SK-N-SH (cell line): ENCODE measurements around the gene GNL3. TPM values are rescaled to one million over a fixed set of nuclear protein-coding genes. Genes with fewer than 3 reads are reported as not detected.

ENCODE experiments used
- CTCF ChIA-PET: fragments of 300-600, 350-600 bp; formaldehyde crosslinking; extraction: SDS; loops from one replicate; lab custom pipeline; 2021; lab: Yijun Ruan, JAX
- POLR2A ChIA-PET: fragments of 350-600 bp; sonication (Branson Sonifier 250); formaldehyde crosslinking; extraction: SDS; loops from one replicate; lab custom pipeline; 2020; ENCODE audit warnings: antibody characterized with exemption, inconsistent platforms; lab: Yijun Ruan, JAX
- DNase-seq: peaks from one replicate; pipeline ENCODE4 v3.0.0; 2012
- H2AFZ ChIP-seq: fragments of 200-600 bp; sonication (generic); 2 replicates; pipeline ENCODE4 v1.8.1; 2016; ENCODE audit warnings: antibody characterized with exemption, mild to moderate bottlenecking, low read depth
- H3F3A ChIP-seq: fragments of 200-600 bp; sonication (generic); replicated peaks from 2 replicates; pipeline ENCODE3; 2016; ENCODE audit warnings: antibody characterized with exemption, mild to moderate bottlenecking; ENCODE audit not compliant: insufficient read depth
- H3K27ac ChIP-seq, 2 experiments: fragments of 200-500 bp in 1 of 2; fragments of 200-600 bp in 1 of 2; sonication (Bioruptor generic) in 1 of 2; sonication (generic), shearing (Covaris generic) in 1 of 2; 2 replicates each; pipeline versions ENCODE4 v1.5.1 to v1.6.1; 2014 to 2016; ENCODE audit warnings: low read depth in 2 of 2, inconsistent platforms in 1 of 2, low read length in 1 of 2, mild to moderate bottlenecking in 1 of 2, mixed read lengths in 1 of 2
- H3K27me3 ChIP-seq: fragments of 200-600 bp; sonication (generic), shearing (Covaris generic); 2 replicates; pipeline ENCODE4 v1.6.1; 2016; ENCODE audit warnings: mixed run types; ENCODE audit not compliant: insufficient read depth
- H3K36me3 ChIP-seq, 2 experiments: fragments of 200-500 bp in 1 of 2; fragments of 200-600 bp in 1 of 2; sonication (Bioruptor generic) in 1 of 2; sonication (generic) in 1 of 2; replicated peaks in 1 of 2; 2 replicates each; pipeline versions ENCODE3 to v1.5.1; 2014 to 2016; ENCODE audit warnings: low read length in 1 of 2, mild to moderate bottlenecking in 1 of 2; ENCODE audit not compliant: insufficient read depth in 2 of 2, control insufficient read depth in 1 of 2
- H3K4me1 ChIP-seq, 2 experiments: fragments of 200-500 bp in 1 of 2; fragments of 200-600 bp in 1 of 2; sonication (Bioruptor generic) in 1 of 2; sonication (generic), shearing (Covaris generic) in 1 of 2; 2 replicates each; pipeline versions ENCODE4 v1.5.1 to v1.6.1; 2014 to 2016; ENCODE audit warnings: low read depth in 1 of 2, low read length in 1 of 2, mixed run types in 1 of 2; ENCODE audit not compliant: insufficient read depth in 2 of 2, control insufficient read depth in 1 of 2
- H3K4me2 ChIP-seq: fragments of 200-600 bp; sonication (generic), shearing (Covaris generic); 2 replicates; pipeline ENCODE4 v1.6.1; 2017; ENCODE audit warnings: mixed run types
- H3K4me3 ChIP-seq, 2 experiments: fragments of 200-500 bp in 1 of 2; fragments of 200-600 bp in 1 of 2; sonication (Bioruptor generic) in 1 of 2; sonication (generic), shearing (Covaris generic) in 1 of 2; 2 replicates each; pipeline versions ENCODE4 v1.5.1 to v1.8.1; 2014 to 2016; ENCODE audit warnings: low read depth in 2 of 2, inconsistent platforms in 1 of 2, low read length in 1 of 2, mild to moderate bottlenecking in 1 of 2, mixed read lengths in 1 of 2, moderate library complexity in 1 of 2
- H3K79me2 ChIP-seq: fragments of 200-600 bp; sonication (generic); 2 replicates; pipeline ENCODE4 v1.8.1; 2017; ENCODE audit warnings: mild to moderate bottlenecking; ENCODE audit not compliant: insufficient read depth
- H3K9ac ChIP-seq: fragments of 200-600 bp; sonication (generic); 2 replicates; pipeline ENCODE4 v1.6.1; 2017; ENCODE audit warnings: mixed run types
- H3K9me2 ChIP-seq: fragments of 200-600 bp; sonication (generic); 2 replicates; pipeline ENCODE4 v1.6.1; 2017; ENCODE audit warnings: mixed run types
- H3K9me3 ChIP-seq: fragments of 200-600 bp; sonication (generic); 2 replicates; pipeline ENCODE4 v1.6.1; 2017; ENCODE audit warnings: mixed run types, mild to moderate bottlenecking, moderate library complexity
- H4K20me1 ChIP-seq: fragments of 200-600 bp; sonication (generic); 2 replicates; pipeline ENCODE4 v1.6.1; 2017; ENCODE audit warnings: mild to moderate bottlenecking, mixed run types; ENCODE audit not compliant: insufficient read depth
- CHD2 ChIP-seq: fragments of 150-350 bp; IDR thresholded peaks from 2 replicates; pipeline ENCODE4 v1.6.1; 2018; ENCODE audit warnings: low read length; ENCODE audit not compliant: partially characterized antibody
- CTCF ChIP-seq: fragments of 200-600 bp; sonication (generic); IDR thresholded peaks from 2 replicates; pipeline ENCODE4 v1.6.1; 2017; ENCODE audit warnings: antibody characterized with exemption, mild to moderate bottlenecking, moderate library complexity
- ELF1 ChIP-seq: IDR thresholded peaks from 2 replicates; pipeline ENCODE4 v1.4.0; 2012
- FOSL2 ChIP-seq: IDR thresholded peaks from 2 replicates; pipeline ENCODE4 v1.4.0; 2012; ENCODE audit warnings: low read depth, mild to moderate bottlenecking, moderate library complexity, borderline replicate concordance
- FOXJ3 ChIP-seq: sonication (generic); formaldehyde crosslinking; IDR thresholded peaks from 2 replicates; pipeline ENCODE4 v1.5.1; 2020; ENCODE audit warnings: mild to moderate bottlenecking, missing genetic modification reagents
- GABPA ChIP-seq: IDR thresholded peaks from 2 replicates; pipeline ENCODE4 v1.4.0; 2012; ENCODE audit warnings: low read depth, mild to moderate bottlenecking
- GATA2 ChIP-seq: sonication (generic); formaldehyde crosslinking; IDR thresholded peaks from 2 replicates; pipeline ENCODE4 v1.5.0; 2020; ENCODE audit warnings: mild to moderate bottlenecking, missing genetic modification reagents
- IRF3 ChIP-seq: fragments of 150-350 bp; IDR thresholded peaks from 2 replicates; pipeline ENCODE4 v1.6.1; 2016; ENCODE audit warnings: mild to moderate bottlenecking, low read depth, low read length
- JUND ChIP-seq: IDR thresholded peaks from 2 replicates; pipeline ENCODE4 v1.4.0; 2012
- MEF2A ChIP-seq: IDR thresholded peaks from 2 replicates; pipeline ENCODE4 v1.4.0; 2012; ENCODE audit warnings: low read depth, borderline replicate concordance
- MXI1 ChIP-seq: IDR thresholded peaks from 2 replicates; pipeline ENCODE4 v1.6.1; 2012; ENCODE audit warnings: mild to moderate bottlenecking, low read depth, low read length, improper control_type of control experiment
- NFIC ChIP-seq: IDR thresholded peaks from 2 replicates; pipeline ENCODE4 v1.4.0; 2012; ENCODE audit warnings: borderline replicate concordance
- POLR2AphosphoS5 ChIP-seq: IDR thresholded peaks from 2 replicates; pipeline ENCODE4 v1.6.1; 2012; ENCODE audit warnings: low read depth, low read length
- RAD21 ChIP-seq: IDR thresholded peaks from 2 replicates; pipeline ENCODE4 v1.6.1; 2012; ENCODE audit warnings: mild to moderate bottlenecking, low read length
- RCOR1 ChIP-seq: fragments of 150-350 bp; IDR thresholded peaks from 2 replicates; pipeline ENCODE4 v1.6.1; 2017; ENCODE audit warnings: antibody characterized with exemption, low read length
- RXRA ChIP-seq: IDR thresholded peaks from 2 replicates; pipeline ENCODE4 v1.4.0; 2012; ENCODE audit warnings: low read depth, mild to moderate bottlenecking, borderline replicate concordance
- TCF12 ChIP-seq: IDR thresholded peaks from 2 replicates; pipeline ENCODE4 v1.4.0; 2012
- TEAD4 ChIP-seq: IDR thresholded peaks from 2 replicates; pipeline ENCODE4 v1.4.0; 2012; ENCODE audit warnings: mild to moderate bottlenecking, borderline replicate concordance; ENCODE audit not compliant: insufficient read depth
- USF1 ChIP-seq: IDR thresholded peaks from 2 replicates; pipeline ENCODE4 v1.4.0; 2012; ENCODE audit warnings: low read depth, borderline replicate concordance
- USF2 ChIP-seq: fragments of 150-350 bp; IDR thresholded peaks from 2 replicates; pipeline ENCODE4 v1.6.1; 2017; ENCODE audit warnings: antibody characterized with exemption, low read length, low read depth, borderline replicate concordance
- YY1 ChIP-seq: IDR thresholded peaks from 2 replicates; pipeline ENCODE4 v1.4.0; 2012; ENCODE audit warnings: low read depth, mild to moderate bottlenecking
- WGBS: methylation state at CpG from one replicate; pipeline ENCODE4 v1.1.6; 2017; ENCODE audit warnings: low lambda C conversion rate; 5-methylcytosine and 5-hydroxymethylcytosine counted together
- polyA plus RNA-seq, 3 experiments: library from polyadenylated mRNA; depleted of rRNA; stranded (reverse); fragments of >200 nt; gene quantifications; 2 replicates each; pipeline ENCODE4 v1.2.3, GENCODE V29; 2012

Gene GNL3
- polyA plus RNA-seq, 1 of the 3 experiments (the other 2 are of a cell fraction): 55.0 TPM

GRCh38 chr3:52649461-52650210 is 36.2 kb upstream of the GNL3 start:
- Histone ChIP-seq H3K4me3 (no peak overlapping the region), H3K4me1 (no peaks in the 10 kb centered on the region), H4K20me1 (no peaks in the 10 kb centered on the region), H3K9me2 (no peaks in the 10 kb centered on the region; the same call in 1 of the 2 replicates), H3K9ac (no peak overlapping the region), H3F3A (peaks cover 15% of the 10 kb centered on the region), H2AFZ (no peak overlapping the region), H3K4me2 (no peak overlapping the region), H3K27ac (peak overlapping the region in 1 of 2 experiments; percentile 48; a peak in 3 of 4 replicates), H3K36me3 (peaks cover 72 to 77% of the 10 kb centered on the region in 2 experiments), H3K9me3 (no peaks in the 10 kb centered on the region), H3K27me3 (no peaks in the 10 kb centered on the region), H3K79me2 (peaks cover 16% of the 10 kb centered on the region; the same call in 1 of the 2 replicates)
- TF ChIP-seq RAD21 (no peak), JUND (no peak), FOXJ3 (CRISPR knock-in tag) (no peak), FOSL2 (no peak), RXRA (no peak), CHD2 (no peak), MEF2A (no peak), TEAD4 (no peak), ELF1 (no peak), YY1 (no peak), CTCF (no peak), GABPA (no peak), TCF12 (no peak), GATA2 (no peak), POLR2AphosphoS5 (no peak), RCOR1 (no peak), USF1 (no peak)
- CTCF ChIA-PET: interaction anchor here (0.6 kb wide), 1 partner anchor 53 kb away, joined by 3 read pairs; no protein-coding TSS in a partner anchor
- WGBS: 91% methylated on average over 5 of the region's 5 CpGs
- DNase-seq: no peak
- POLR2A ChIA-PET: interaction anchor here (0.6 kb wide), 1 partner anchor 40 kb away, joined by 3 read pairs; no protein-coding TSS in a partner anchor

GRCh38 chr3:52650439-52650838 is 35.4 kb upstream of the GNL3 start:
- Histone ChIP-seq H3K9me3 (no peaks in the 10 kb centered on the region), H2AFZ (no peak overlapping the region), H4K20me1 (no peaks in the 10 kb centered on the region)
- TF ChIP-seq TEAD4 (no peak), USF2 (no peak), JUND (no peak), USF1 (no peak), YY1 (no peak), GABPA (no peak), MXI1 (no peak), FOSL2 (no peak), NFIC (no peak), RXRA (no peak), GATA2 (no peak), IRF3 (no peak)
- TF ChIP-seq, all 33 proteins: peak for 0
- Histone ChIP-seq H3K9ac (no peak overlapping the region), H3K27ac (peak overlapping the region in 1 of 2 experiments; percentile 48; a peak in 1 of 4 replicates), H3K9me2 (no peaks in the 10 kb centered on the region; the same call in 1 of the 2 replicates), H3K4me1 (no peaks in the 10 kb centered on the region), H3K4me2 (no peak overlapping the region), H3K36me3 (peaks cover 74 to 76% of the 10 kb centered on the region in 2 experiments), H3F3A (peaks cover 15% of the 10 kb centered on the region), H3K79me2 (peaks cover 16% of the 10 kb centered on the region; the same call in 1 of the 2 replicates), H3K27me3 (no peaks in the 10 kb centered on the region), H3K4me3 (no peak overlapping the region)
- ChIA-PET POLR2A (no interaction called here), CTCF (interaction anchor here (1.0 to 1.4 kb wide), 2 partner anchors 16 to 179 kb away, joined by 3 read pairs; no protein-coding TSS in a partner anchor)
- WGBS: 92% methylated on average over 1 of the region's 1 CpG
- DNase-seq: no peak
